Tibial nerve (tissue), 4 donors: ENCODE results near the gene TENM4.

Source experiments
- CTCF ChIP-seq, 5 experiments: fragments of 200-600 bp in 3 of 5; fragments of 450-650 bp in 2 of 5; sonication (generic) in 3 of 5; IDR thresholded peaks; one replicate each; pipeline ENCODE4 v1.5.1; 2016 to 2019; ENCODE audit warnings: antibody characterized with exemption in 5 of 5, mild to moderate bottlenecking in 3 of 5, moderate library complexity in 2 of 5
- EP300 ChIP-seq, 2 donors: sonication (generic); formaldehyde crosslinking; IDR thresholded peaks; one replicate each; pipeline ENCODE4 v1.6.1; 2017; ENCODE audit warnings: antibody characterized with exemption in 2 of 2, mild to moderate bottlenecking in 1 of 2
- POLR2A ChIP-seq, 2 donors: fragments of 450-650 bp; IDR thresholded peaks; one replicate each; pipeline ENCODE4 v1.6.1; 2017; ENCODE audit warnings: antibody characterized with exemption in 2 of 2, mild to moderate bottlenecking in 2 of 2, moderate library complexity in 2 of 2

DNA sequence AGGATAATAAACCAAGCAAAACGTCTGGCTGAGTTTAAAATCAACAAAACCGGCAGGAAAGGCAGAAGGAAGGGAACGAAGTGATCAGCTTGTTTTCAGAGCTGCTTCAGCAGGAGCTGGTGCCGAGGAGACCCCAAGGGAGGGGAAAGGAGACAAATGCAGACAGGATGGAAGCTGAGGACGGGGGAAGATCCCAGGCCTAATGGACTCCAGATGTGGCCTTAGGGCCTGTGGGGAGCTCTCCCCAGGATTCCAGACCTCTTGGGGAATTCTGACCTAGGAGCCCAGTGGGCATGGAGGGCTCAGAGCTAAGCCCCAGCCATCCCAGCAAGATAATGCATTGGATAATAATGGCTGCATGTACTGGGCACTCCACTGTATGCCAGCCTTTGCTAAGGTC, 654.7 kb downstream of the TENM4 start:
- TF ChIP-seq CTCF (IDR thresholded peaks at IDR 0.05) (no peak), POLR2A (IDR thresholded peaks at IDR 0.05) (no peak), EP300 (IDR thresholded peaks at IDR 0.05) (no peak)
